ENCODE measurements around the gene UBE2L5.

GRCh38 chr13:30396434-30397075, 25.7 kb upstream of the UBE2L5 start:
- no peak for TF ChIP-seq CTCF (IDR thresholded peaks at IDR 0.05 in 4 of 5, conservative IDR thresholded peaks at IDR 0.05 in 1 of 5)
- TF ChIP-seq POLR2A (IDR thresholded peaks at IDR 0.05), result no peak

Measured in gastrocnemius medialis (tissue), 4 donors.